GM12801 (cell line): ENCODE results near the gene WDR81.

Source experiments
- TF ChIP-seq, protein P1 (sequence below): IDR thresholded peaks from one replicate; pipeline ENCODE4 v1.5.1; 2011; ENCODE audit warnings: control low read depth; ENCODE audit not compliant: insufficient read length; ENCODE audit errors: extremely low read depth

WDR81 gene

DNA sequence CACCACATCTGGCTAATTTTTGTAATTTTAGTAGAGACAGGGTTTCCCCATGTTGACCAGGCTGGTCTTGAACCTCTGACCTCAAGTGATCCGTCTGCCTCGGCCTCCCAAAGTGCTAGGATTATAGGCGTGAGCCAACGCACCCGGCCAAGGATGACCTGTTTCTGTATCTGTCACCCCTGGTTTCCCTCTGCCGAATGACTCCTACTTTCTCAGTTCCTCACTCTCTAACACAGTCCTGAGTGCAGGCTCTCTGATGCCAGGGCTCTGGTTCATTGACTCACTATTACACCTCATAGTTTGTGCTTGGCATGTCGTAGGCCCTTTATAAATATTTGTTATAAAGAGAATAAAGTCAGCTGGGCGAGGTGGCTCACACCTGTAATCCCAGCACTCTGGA is 29.1 kb upstream of the WDR81 start:
- TF ChIP-seq, protein P1, sequence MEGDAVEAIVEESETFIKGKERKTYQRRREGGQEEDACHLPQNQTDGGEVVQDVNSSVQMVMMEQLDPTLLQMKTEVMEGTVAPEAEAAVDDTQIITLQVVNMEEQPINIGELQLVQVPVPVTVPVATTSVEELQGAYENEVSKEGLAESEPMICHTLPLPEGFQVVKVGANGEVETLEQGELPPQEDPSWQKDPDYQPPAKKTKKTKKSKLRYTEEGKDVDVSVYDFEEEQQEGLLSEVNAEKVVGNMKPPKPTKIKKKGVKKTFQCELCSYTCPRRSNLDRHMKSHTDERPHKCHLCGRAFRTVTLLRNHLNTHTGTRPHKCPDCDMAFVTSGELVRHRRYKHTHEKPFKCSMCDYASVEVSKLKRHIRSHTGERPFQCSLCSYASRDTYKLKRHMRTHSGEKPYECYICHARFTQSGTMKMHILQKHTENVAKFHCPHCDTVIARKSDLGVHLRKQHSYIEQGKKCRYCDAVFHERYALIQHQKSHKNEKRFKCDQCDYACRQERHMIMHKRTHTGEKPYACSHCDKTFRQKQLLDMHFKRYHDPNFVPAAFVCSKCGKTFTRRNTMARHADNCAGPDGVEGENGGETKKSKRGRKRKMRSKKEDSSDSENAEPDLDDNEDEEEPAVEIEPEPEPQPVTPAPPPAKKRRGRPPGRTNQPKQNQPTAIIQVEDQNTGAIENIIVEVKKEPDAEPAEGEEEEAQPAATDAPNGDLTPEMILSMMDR = no peak

DNA sequence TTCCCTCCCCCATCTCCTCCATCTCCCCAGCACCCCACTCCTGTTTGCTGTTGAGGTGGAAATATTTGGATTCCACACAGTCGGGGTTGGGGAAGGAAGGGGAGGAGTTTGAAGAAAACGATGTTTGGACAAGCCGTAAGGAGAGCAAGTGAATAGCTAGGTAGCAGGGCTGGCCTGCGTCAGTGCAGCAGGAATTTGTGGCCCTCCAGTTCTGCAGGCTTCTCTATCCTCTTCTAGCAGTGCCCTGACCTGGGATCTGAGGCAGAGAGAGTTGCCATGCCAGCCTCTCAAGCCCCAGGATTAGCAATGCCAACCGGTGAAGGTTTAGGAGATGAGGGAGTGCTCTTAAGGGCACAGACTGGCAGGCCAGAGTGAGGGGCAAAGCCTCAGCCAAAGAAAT is 26.8 kb upstream of the WDR81 start:
- TF ChIP-seq, protein P1 = no peak

DNA sequence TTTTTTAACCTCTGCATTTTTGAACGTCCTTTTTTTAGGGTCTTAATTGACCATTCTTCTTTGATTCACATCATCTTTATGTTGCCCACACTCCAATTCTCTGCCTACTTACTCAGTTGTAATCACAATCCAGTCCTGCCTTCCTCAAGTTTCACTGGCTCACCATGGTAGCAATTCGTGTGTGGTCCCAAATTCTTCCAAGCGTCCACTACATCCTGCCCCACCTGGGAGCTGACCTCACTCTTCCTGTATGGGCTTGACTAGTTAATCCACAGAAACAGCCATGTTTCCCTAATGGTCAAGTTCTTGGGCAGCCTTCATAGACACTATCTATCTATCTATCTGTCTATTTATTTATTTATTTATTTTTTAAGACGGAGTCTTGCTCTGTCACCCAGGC is 21.4 kb upstream of the WDR81 start:
- TF ChIP-seq, protein P1 = no peak

DNA sequence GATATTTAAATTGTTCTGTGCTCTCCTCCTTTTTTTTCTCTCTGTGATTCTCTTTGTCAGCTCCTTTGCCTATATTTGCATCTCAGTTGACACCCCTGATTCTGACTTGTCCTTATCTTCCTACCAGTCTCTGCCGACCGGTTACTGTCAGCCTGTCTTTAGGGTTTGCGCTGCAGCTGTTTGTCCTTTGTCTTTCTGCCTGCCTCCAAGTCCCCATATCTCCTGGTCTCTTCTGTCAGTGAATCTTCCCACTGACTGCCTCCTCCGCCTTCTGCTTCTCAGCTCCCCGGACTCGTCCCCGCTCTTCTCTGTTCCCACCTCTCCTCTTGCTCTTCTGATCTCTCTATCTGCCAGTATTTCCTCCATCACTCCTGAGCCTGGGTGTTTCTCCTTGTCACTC is 19.5 kb upstream of the WDR81 start:
- TF ChIP-seq, protein P1 = no peak

DNA sequence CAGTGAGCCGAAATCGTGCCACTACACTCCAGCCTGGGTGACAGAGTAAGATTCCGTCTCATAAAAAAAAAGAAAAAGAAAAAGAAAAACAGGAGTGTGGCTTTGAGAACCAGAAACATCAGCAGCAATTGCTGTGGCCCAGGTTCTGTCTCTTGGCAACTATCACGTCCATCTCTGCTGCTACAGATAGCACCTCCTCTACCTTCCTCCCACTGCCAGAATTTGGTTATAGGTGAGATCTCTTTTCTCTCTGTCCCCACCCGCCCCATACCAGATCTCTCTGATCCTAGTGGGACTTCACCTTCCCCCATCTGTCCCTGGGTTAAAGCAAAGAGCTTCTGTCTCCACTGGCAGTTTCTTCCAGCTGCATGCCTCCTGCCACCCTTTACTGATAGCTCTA is 17.4 kb upstream of the WDR81 start:
- TF ChIP-seq, protein P1 = no peak

DNA sequence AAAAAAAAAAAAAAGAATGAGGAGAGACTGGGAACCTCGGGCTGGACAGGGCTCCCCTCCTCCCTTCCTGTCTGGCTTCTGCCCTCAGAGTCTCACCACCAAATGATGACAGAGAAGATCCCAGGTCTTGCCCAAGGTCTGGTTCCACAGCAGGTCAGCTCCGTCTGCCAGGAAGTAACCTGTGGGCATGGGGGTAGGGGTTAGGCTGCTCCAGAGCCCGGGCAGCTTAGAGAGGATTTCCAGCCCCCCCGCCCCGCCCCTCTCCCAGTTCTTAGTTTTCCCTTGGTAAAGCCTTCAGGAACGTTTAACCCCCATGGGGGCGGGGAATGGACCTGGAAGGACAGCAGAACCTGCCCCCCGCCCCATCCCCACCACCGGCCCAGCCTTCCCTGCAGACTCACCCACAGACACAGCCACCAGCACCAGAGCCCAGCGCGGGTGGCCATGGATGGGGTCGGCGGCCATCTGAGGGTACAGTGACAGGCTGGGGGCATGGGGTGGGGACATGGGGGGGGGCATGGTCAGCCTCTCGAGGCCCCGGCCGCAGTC is 15.0 kb upstream of the WDR81 start:
- TF ChIP-seq, protein P1 = no peak

DNA sequence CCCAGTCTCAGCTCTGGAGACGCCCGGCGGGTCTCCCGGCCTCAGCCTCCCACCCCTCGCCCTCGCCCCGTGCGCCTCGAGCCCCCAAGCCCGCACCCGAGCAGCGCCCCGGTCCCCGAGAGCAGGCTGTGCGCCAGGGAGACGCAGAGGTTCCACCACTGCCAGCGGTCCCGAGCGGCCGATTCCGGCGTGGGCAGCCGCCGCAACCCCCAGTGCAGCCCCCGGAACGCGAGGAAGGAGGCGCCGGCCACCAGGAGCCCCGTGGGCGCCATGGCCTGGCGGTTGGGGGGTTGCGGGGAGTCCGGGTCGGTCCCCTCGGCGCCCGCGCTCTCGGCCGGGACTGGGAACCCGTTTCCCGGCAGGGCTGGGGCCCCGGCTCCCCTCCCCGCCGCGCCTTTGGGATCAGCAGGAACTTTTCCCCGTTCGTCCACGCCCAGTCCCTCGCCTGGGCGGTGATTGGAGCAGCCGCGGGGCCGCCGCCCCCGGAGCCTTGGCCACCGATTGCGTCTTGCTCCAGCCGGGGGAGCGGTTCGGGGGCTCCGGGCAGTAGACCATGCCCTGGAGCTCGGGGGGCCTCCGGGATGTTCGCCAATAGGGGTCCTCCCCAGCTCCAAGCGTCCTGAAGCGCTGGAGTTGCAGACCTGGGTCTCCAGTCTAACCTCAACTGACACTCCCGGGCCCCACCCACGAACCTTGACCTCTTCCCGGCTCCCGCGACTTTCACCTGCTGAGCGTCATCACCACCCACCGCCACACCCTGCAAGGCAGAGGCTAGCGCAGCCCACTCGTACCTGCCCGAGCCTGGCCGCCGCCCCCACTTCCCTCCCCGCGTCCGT is 14.3 kb upstream of the WDR81 start, which contains the start of gene TLCD2:
Gene TLCD2 (minus strand): TSS at position 407 of the 836 bp plus-strand sequence. CDS start 135 bp downstream, at position 272.
- TF ChIP-seq, protein P1 = no peak
